GM23338 (cell line): ENCODE data around the gene CAPN10. TPM values are rescaled to one million over a fixed set of nuclear protein-coding genes. Genes with fewer than 3 reads are reported as not detected.

Source experiments
- ATAC-seq: fragments of 200-7000 bp; cut with Tn5 transposase; 3 replicates; pipeline ENCODE4 v1.9.1; 2020
- DNase-seq: peaks from one replicate; pipeline ENCODE4 v3.0.0-alpha.2; 2015; ENCODE audit warnings: low spot score
- H2AFZ ChIP-seq: fragments of 200-600 bp; sonication (generic); 2 replicates; pipeline ENCODE4 v1.8.0; 2016; ENCODE audit warnings: antibody characterized with exemption, mild to moderate bottlenecking, moderate library complexity
- H3F3A ChIP-seq: fragments of 200-600 bp; sonication (generic); replicated peaks from 2 replicates; pipeline ENCODE4 v1.8.0; 2017; ENCODE audit warnings: antibody characterized with exemption, mixed run types, low read depth
- H3K27ac ChIP-seq: fragments of 200-600 bp; sonication (generic); 2 replicates; pipeline ENCODE4 v1.6.1; 2016; ENCODE audit warnings: low read depth
- H3K27me3 ChIP-seq: fragments of 200-600 bp; sonication (generic); 2 replicates; pipeline ENCODE4 v1.8.0; 2016; ENCODE audit warnings: mild to moderate bottlenecking, mixed run types, moderate library complexity; ENCODE audit not compliant: insufficient read depth
- H3K36me3 ChIP-seq: fragments of 200-600 bp; sonication (generic); 2 replicates; pipeline ENCODE4 v1.8.0; 2016; ENCODE audit warnings: mild to moderate bottlenecking; ENCODE audit not compliant: insufficient read depth
- H3K4me1 ChIP-seq: fragments of 200-600 bp; sonication (generic); 2 replicates; pipeline ENCODE4 v1.8.0; 2016; ENCODE audit warnings: mild to moderate bottlenecking, moderate library complexity; ENCODE audit not compliant: insufficient read depth
- H3K4me2 ChIP-seq: fragments of 200-600 bp; sonication (generic); 2 replicates; pipeline ENCODE4 v1.7.1; 2017; ENCODE audit warnings: mixed run types
- H3K4me3 ChIP-seq: fragments of 200-600 bp; sonication (generic); 2 replicates; pipeline ENCODE4 v1.6.1; 2016; ENCODE audit warnings: mixed run types
- H3K79me2 ChIP-seq: fragments of 200-600 bp; sonication (generic); replicated peaks from 2 replicates; pipeline ENCODE4 v1.8.0; 2017; ENCODE audit warnings: mild to moderate bottlenecking; ENCODE audit not compliant: insufficient read depth
- H3K9me2 ChIP-seq: fragments of 200-600 bp; sonication (generic); 2 replicates; pipeline ENCODE4 v1.8.0; 2017; ENCODE audit not compliant: insufficient read depth
- H4K20me1 ChIP-seq: fragments of 200-600 bp; sonication (generic); replicated peaks from 2 replicates; pipeline ENCODE4 v1.8.0; 2017; ENCODE audit warnings: mild to moderate bottlenecking; ENCODE audit not compliant: insufficient read depth
- H3K27ac Mint-ChIP-seq: 2 replicates; pipeline ENCODE4 v1.8.0; 2020; ENCODE audit warnings: inconsistent platforms, mild to moderate bottlenecking, moderate library complexity, mixed read lengths
- H3K27me3 Mint-ChIP-seq: 3 replicates; pipeline ENCODE4 v1.8.0; 2022; ENCODE audit warnings: low read depth, mild to moderate bottlenecking, moderate library complexity, mixed read lengths, inconsistent platforms; ENCODE audit not compliant: insufficient read depth, poor library complexity
- H3K36me3 Mint-ChIP-seq: 3 replicates; pipeline ENCODE4 v1.8.0; 2021; ENCODE audit warnings: low read depth, mild to moderate bottlenecking, inconsistent platforms, moderate library complexity, mixed read lengths
- H3K4me1 Mint-ChIP-seq: 3 replicates; pipeline ENCODE4 v1.8.0; 2020; ENCODE audit warnings: mild to moderate bottlenecking, inconsistent platforms, mixed read lengths
- H3K4me3 Mint-ChIP-seq: 3 replicates; pipeline ENCODE4 v1.8.0; 2021; ENCODE audit warnings: moderate library complexity, mild to moderate bottlenecking, inconsistent platforms, mixed read lengths
- H3K9me3 Mint-ChIP-seq: 3 replicates; pipeline ENCODE4 v1.8.0; 2020; ENCODE audit warnings: moderate library complexity, mild to moderate bottlenecking, inconsistent platforms, mixed read lengths
- CREB1 ChIP-seq: fragments of 250-450 bp; sonication (Bioruptor Pico); IDR thresholded peaks from 2 replicates; pipeline ENCODE4 v1.5.0; 2020; ENCODE audit warnings: low read depth, mild to moderate bottlenecking, moderate library complexity
- CTCF ChIP-seq, 2 experiments: fragments of 200-600 bp in 1 of 2; sonication (generic) in 1 of 2; conservative IDR thresholded peaks; 2 replicates each; pipeline versions ENCODE4 v1.5.1 to v1.6.1; 2016 to 2017; ENCODE audit warnings: antibody characterized with exemption in 2 of 2, low read depth in 2 of 2, mild to moderate bottlenecking in 2 of 2, moderate library complexity in 1 of 2
- POLR2AphosphoS5 ChIP-seq: IDR thresholded peaks from 2 replicates; pipeline ENCODE4 v1.6.1; 2016; ENCODE audit warnings: antibody characterized with exemption, low read depth
- STAT1 ChIP-seq: IDR thresholded peaks from one replicate; pipeline ENCODE4 v1.6.1; 2016; ENCODE audit warnings: antibody characterized with exemption; ENCODE audit not compliant: unreplicated experiment
- ZNF114 ChIP-seq: fragments of 250-450 bp; sonication (Bioruptor Pico); IDR thresholded peaks from 2 replicates; pipeline ENCODE4 v1.5.0; 2020; ENCODE audit warnings: mild to moderate bottlenecking, moderate library complexity
- polyA plus RNA-seq: library from polyadenylated mRNA; unstranded; fragments of >200 nt; fragmentation: Nextera tagmentation; extraction: Ambion mirVana; gene quantifications from 2 replicates; pipeline ENCODE4 v1.2.1, GENCODE V29; 2016
- total RNA-seq: library from RNA; depleted of rRNA; stranded (reverse); fragments of >200 nt; shearing (Covaris generic); gene quantifications from 2 replicates; pipeline ENCODE4 v1.2.3, GENCODE V29; 2014
- TF ChIP-seq, protein P1 (sequence below): IDR thresholded peaks from one replicate; pipeline ENCODE4 v1.6.1; 2018; ENCODE audit warnings: antibody characterized with exemption; ENCODE audit not compliant: unreplicated experiment

The CAPN10 gene
- total and polyA plus RNA-seq, 2 experiments from 2014 or later: 30.2 to 59.8 TPM

DNA sequence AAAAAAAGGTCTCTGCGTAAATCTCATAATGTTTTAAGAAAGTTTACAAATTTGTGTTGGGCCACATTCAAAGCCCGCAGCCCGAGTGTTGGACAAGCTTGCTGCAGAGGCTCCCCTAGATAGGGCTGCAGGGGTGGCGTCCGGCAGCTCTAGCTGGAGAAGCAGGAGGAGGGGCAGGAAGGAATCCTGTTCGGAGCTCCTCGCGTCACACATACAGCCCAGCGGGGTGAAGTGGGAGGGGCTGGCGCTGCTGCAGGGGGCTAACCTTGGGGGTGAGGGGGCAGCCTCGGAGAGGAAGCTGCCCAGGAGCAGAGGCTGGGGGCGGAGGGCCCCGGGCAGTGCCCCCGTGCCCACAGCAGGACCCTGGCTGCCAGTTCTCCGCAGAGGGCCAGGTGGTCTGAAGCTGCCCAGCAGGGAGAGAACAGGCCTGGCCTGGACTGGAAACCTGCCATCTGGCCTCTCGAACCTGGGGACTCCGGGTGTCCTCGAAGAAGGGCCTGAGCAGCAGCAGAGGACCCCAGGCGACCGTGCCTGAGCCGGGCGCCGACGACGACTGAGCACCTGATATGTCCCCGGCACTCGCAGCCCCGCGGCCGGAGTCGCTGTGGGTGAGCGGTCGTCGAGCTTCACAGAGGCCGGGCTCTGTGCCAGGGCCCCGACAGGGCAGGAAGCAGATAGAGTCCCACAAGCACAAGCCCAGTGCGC is 36.1 kb downstream of the CAPN10 start (continued):
- TF ChIP-seq, protein P1, sequence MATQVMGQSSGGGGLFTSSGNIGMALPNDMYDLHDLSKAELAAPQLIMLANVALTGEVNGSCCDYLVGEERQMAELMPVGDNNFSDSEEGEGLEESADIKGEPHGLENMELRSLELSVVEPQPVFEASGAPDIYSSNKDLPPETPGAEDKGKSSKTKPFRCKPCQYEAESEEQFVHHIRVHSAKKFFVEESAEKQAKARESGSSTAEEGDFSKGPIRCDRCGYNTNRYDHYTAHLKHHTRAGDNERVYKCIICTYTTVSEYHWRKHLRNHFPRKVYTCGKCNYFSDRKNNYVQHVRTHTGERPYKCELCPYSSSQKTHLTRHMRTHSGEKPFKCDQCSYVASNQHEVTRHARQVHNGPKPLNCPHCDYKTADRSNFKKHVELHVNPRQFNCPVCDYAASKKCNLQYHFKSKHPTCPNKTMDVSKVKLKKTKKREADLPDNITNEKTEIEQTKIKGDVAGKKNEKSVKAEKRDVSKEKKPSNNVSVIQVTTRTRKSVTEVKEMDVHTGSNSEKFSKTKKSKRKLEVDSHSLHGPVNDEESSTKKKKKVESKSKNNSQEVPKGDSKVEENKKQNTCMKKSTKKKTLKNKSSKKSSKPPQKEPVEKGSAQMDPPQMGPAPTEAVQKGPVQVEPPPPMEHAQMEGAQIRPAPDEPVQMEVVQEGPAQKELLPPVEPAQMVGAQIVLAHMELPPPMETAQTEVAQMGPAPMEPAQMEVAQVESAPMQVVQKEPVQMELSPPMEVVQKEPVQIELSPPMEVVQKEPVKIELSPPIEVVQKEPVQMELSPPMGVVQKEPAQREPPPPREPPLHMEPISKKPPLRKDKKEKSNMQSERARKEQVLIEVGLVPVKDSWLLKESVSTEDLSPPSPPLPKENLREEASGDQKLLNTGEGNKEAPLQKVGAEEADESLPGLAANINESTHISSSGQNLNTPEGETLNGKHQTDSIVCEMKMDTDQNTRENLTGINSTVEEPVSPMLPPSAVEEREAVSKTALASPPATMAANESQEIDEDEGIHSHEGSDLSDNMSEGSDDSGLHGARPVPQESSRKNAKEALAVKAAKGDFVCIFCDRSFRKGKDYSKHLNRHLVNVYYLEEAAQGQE: no peak
- TF ChIP-seq ZNF114 (no peak), CREB1 (CRISPR knock-in tag) (no peak)

- Mint-ChIP-seq H3K27ac (no peak overlapping the region), H3K36me3 (peaks cover 6% of the 10 kb centered on the region; the same call in 1 of the 3 replicates), H3K4me1 (peaks cover 10% of the 10 kb centered on the region; the same call in 2 of the 3 replicates), H3K4me3 (no peak overlapping the region), H3K9me3 (peaks cover 11% of the 10 kb centered on the region), H3K27me3 (peaks cover 9% of the 10 kb centered on the region)
- DNase-seq (no peak), ATAC-seq (no peak)
- Histone ChIP-seq H3K27me3 (no peaks in the 10 kb centered on the region), H4K20me1 (no peaks in the 10 kb centered on the region), H3F3A (no peaks in the 10 kb centered on the region), H3K27ac (no peak overlapping the region), H3K9me2 (no peaks in the 10 kb centered on the region), H3K79me2 (no peaks in the 10 kb centered on the region), H3K36me3 (no peaks in the 10 kb centered on the region), H3K4me1 (no peaks in the 10 kb centered on the region), H3K4me3 (no peak overlapping the region), H3K4me2 (no peak overlapping the region), H2AFZ (no peak overlapping the region)
- TF ChIP-seq CTCF (conservative IDR thresholded peaks at IDR 0.05; ENCODE audit: low read depth in 2 of 2) (no peak), POLR2AphosphoS5 (no peak), STAT1 (no peak)
- TF ChIP-seq, protein P1: no peak
These were observed 37.0 kb downstream of the CAPN10 start for GRCh38 chr2:240623531-240624010.
